ENCODE measurements around the gene EXD3.

EXD3 gene

GRCh38 chr9:137396227-137396626 is 26.7 kb downstream of the EXD3 start:
- ATAC-seq (ENCODE audit: low read depth) (no peak), DNase-seq (ENCODE audit: low spot score in 2 of 2) (no peak)
- H3K36me3 Mint-ChIP-seq, result peaks cover 10% of the 10 kb centered on the region
- H3K9me3 Mint-ChIP-seq, result peaks cover 2% of the 10 kb centered on the region
- no peak overlapping the region for H3K27ac Mint-ChIP-seq
- no peaks in the 10 kb centered on the region for H3K27me3 Mint-ChIP-seq
- H3K4me3 Mint-ChIP-seq, result no peak overlapping the region
- peaks cover 10% of the 10 kb centered on the region for H3K4me1 Mint-ChIP-seq

- Mint-ChIP-seq H3K4me1 (peaks cover 10% of the 10 kb centered on the region), H3K27ac (no peak overlapping the region), H3K36me3 (peaks cover 10% of the 10 kb centered on the region), H3K27me3 (no peaks in the 10 kb centered on the region), H3K4me3 (no peak overlapping the region), H3K9me3 (peaks cover 2% of the 10 kb centered on the region)
- DNase-seq (ENCODE audit: low spot score in 2 of 2) (no peak), ATAC-seq (ENCODE audit: low read depth) (no peak)
Observed at GRCh38 chr9:137395666-137396010, 27.3 kb downstream of the EXD3 start.

GRCh38 chr9:137394866-137395665 is 27.9 kb downstream of the EXD3 start:
- Mint-ChIP-seq H3K36me3 (peaks cover 9% of the 10 kb centered on the region), H3K4me3 (no peak overlapping the region), H3K27ac (no peak overlapping the region), H3K4me1 (peaks cover 6% of the 10 kb centered on the region), H3K9me3 (peaks cover 2% of the 10 kb centered on the region), H3K27me3 (no peaks in the 10 kb centered on the region)
- ATAC-seq (ENCODE audit: low read depth) (no peak), DNase-seq (ENCODE audit: low spot score in 2 of 2) (no peak)

DNA sequence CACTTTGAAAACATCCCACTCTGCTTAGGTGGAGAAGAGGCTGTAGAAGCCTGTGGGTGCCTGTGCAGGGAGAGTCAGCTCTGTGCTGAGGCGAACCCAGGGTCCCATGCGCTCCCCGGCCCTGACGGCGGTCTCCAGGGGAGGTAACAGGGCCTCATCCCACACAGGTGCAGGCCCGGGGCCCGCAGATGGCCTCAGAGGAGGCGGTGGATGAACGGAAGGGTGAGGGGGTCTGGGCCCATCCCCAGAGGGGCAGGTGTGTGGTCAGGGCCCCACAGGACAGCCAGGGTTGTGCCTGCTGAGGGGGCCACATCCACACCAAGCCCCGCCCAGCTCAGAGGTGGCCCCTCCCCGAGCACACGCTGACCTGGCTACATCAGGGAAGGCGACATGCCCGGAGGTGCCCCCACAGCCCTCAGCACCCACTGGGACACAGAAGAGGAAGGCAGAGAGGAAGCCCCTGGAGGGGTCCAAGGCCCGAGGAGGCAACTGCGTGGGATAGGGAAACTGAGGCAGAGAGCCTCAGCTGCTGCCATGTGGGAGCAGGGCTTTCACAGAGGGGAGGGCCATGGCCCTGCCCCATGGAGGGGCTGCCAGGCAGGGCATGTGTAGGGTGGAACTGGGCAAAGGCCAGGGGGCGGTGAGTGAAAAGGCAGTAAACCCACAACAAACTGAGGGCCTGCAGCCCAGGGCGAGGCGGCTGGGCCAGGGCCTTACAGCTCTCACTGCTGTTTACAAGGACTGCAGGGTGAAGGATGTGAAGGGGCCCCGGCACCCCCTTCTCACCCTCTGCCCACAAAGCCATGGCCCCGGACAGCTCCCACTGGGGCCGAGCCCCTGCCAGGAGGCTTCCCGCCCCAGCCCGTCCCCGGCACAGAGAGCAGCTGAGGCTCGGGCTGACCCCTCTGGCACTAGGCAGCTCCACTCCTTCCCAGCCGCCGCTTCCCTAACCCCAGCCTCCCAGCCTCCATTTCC is 29.5 kb downstream of the EXD3 start:
- no peak for ATAC-seq (ENCODE audit: low read depth)
- Mint-ChIP-seq H3K9me3 (peaks cover 2% of the 10 kb centered on the region), H3K27me3 (no peaks in the 10 kb centered on the region), H3K4me3 (no peak overlapping the region), H3K4me1 (no peaks in the 10 kb centered on the region), H3K36me3 (peaks cover 8% of the 10 kb centered on the region), H3K27ac (no peak overlapping the region)
- no peak for DNase-seq (ENCODE audit: low spot score in 2 of 2)

DNA sequence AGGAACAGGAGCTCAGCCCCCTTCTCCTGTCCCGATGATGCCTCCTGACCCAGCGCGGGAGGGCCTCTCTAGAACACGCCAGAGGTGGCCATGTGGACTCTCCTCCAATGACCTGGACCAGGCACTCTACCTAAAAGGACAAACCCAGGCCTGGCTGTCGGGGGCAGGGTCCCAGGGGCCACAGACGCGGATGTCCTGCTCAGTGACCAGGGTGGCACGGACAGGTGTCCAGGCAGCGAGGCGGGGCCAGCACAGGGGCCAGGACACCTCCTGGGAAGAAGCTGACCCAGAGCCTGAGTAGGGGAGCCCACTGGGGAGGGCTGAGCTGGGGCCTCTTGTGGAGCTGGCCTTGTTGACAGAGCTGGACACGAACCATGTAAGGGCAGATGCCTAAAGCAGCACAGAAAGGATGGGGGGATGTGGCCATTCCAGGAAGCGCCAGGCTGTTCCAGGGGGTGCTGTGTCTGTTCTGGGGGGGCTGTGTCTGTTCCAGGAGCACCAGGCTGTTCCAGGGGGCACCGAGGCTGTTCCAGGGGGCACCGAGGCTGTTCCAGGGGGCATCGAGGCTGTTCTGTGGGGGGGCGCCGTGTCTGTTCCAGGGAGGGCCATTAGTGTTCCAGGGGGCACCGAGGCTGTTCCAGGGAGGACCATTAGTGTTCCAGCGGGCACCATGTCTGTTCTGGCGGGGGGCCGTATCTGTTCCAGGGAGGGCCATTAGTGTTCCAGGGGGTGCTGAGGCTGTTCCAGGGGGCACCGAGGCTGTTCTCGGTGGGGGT is 30.5 kb downstream of the EXD3 start:
- no peaks in the 10 kb centered on the region for H3K27me3 Mint-ChIP-seq
- no peak overlapping the region for H3K27ac Mint-ChIP-seq
- DNase-seq (ENCODE audit: low spot score in 2 of 2) (no peak), ATAC-seq (ENCODE audit: low read depth) (no peak)
- H3K36me3 Mint-ChIP-seq, result peaks cover 6% of the 10 kb centered on the region
- peaks cover 2% of the 10 kb centered on the region for H3K9me3 Mint-ChIP-seq
- H3K4me1 Mint-ChIP-seq, result no peaks in the 10 kb centered on the region
- H3K4me3 Mint-ChIP-seq, result no peak overlapping the region

- DNase-seq (ENCODE audit: low spot score in 2 of 2), result no peak
- Mint-ChIP-seq H3K4me1 (no peaks in the 10 kb centered on the region), H3K36me3 (peaks cover 3% of the 10 kb centered on the region), H3K27me3 (no peaks in the 10 kb centered on the region), H3K4me3 (no peak overlapping the region), H3K9me3 (no peaks in the 10 kb centered on the region), H3K27ac (no peak overlapping the region)
- no peak for ATAC-seq (ENCODE audit: low read depth)
Observed at GRCh38 chr9:137391411-137391754, 31.6 kb downstream of the EXD3 start.

DNA sequence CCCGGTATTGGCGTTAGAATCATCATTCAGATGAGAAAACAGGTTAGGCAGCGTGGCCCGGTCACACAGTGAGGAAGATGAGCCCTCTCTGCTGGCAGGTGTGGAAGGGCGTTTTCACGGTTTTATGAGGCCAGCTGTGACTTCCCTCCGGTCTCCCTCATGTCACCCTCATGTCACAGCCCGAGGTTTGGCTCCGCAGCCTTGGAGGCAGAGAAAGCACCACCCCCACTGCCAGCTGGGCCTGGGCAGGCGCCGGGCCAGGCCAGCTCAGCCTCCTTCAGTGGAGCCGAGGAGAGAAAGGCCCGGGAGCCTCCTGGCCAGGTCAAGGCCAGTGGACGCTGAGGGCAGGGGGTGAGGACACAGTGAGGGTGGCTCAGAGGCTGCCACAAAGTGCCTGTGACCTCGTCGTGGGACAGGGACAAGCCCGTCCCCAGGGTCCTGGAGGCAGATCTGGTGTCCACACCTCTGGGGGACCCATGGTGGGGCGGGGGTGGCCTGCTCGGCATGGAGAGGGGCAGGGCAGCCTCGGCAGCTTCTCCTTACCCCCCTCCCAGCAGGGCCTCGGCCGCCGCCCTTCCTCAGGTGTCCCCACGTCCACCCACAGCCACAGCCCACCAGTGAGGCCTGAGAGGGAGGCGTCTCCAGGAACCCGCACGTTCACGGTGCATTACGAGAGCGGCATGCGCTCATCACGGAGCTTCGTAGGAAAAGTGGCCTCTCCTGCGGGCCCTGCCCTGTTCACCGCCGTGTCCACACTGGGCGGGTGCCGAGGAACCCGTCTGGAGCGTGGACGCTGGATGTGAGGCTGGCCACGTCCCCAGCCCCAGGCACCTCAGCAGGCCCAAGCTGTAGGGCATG is 32.2 kb downstream of the EXD3 start:
- Mint-ChIP-seq H3K9me3 (no peaks in the 10 kb centered on the region), H3K27ac (no peak overlapping the region), H3K4me1 (no peaks in the 10 kb centered on the region), H3K4me3 (no peak overlapping the region), H3K27me3 (no peaks in the 10 kb centered on the region), H3K36me3 (peaks cover 3% of the 10 kb centered on the region)
- DNase-seq (ENCODE audit: low spot score in 2 of 2) (no peak), ATAC-seq (ENCODE audit: low read depth) (peak; percentile 39)

DNA sequence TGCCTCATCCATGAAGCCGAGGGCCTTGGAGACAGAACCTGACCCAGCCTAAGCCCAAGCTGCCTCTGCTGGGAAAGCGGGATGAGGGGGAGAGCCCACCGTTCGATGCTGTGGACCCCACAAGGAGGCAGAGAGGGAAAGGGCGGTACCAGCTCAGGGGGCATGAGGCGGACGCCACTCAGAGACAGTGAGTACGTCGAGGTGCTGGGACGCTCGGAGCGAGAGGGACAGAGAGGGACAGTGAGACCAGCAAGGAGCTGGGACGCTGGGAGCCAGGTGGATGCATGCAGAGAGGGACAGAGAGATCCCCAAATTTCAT is 33.6 kb downstream of the EXD3 start:
- Mint-ChIP-seq H3K4me3 (no peak overlapping the region), H3K4me1 (no peaks in the 10 kb centered on the region), H3K36me3 (peaks cover 3% of the 10 kb centered on the region), H3K27me3 (no peaks in the 10 kb centered on the region), H3K9me3 (no peaks in the 10 kb centered on the region), H3K27ac (no peak overlapping the region)
- DNase-seq (ENCODE audit: low spot score in 2 of 2) (no peak), ATAC-seq (ENCODE audit: low read depth) (no peak)

DNA sequence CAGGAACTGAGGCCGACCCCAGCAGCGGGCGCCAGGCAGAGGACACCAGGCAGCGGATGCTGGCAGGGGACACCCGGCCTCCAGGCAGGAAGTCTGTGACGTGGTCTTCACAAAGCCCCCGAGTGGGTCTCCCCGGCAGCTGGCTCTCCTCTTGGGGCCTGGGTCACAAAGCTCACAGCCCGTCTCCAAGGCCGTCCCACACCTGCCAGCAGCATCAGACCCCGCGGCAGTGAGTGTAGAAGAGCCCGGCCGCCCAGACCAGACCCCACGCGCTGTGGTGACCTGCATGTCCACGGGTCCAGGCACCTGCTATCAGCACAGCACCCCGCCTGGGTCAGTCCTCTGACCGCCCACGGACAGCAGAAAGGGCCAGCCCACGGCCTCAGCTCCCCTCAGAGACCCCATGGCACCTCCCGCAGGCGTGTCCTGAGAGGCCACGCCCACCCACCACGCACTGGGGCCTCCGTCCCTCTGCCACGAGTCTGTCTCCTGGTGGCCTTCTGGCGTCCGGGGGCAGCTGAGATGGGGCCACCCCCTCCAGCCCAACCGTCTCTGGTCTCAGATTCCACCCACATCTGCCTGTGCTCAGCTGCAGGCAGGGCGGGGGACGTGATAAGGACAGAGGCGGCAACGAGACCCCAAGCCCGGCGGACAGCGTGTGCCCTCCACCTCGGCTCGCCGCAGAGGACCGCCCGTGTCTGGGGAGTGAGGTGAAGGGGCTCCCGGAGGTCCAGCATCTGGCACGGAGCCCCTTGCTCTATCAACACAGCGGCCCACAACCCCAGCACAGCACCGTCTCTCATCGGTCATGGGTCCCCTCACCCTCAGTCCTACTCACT is 34.2 kb downstream of the EXD3 start:
- no peaks in the 10 kb centered on the region for H3K27me3 Mint-ChIP-seq
- H3K9me3 Mint-ChIP-seq, result no peaks in the 10 kb centered on the region
- ATAC-seq (ENCODE audit: low read depth), result no peak
- H3K27ac Mint-ChIP-seq, result no peak overlapping the region
- H3K4me1 Mint-ChIP-seq, result no peaks in the 10 kb centered on the region
- peaks cover 3% of the 10 kb centered on the region for H3K36me3 Mint-ChIP-seq
- no peak for DNase-seq (ENCODE audit: low spot score in 2 of 2)
- no peak overlapping the region for H3K4me3 Mint-ChIP-seq

DNA sequence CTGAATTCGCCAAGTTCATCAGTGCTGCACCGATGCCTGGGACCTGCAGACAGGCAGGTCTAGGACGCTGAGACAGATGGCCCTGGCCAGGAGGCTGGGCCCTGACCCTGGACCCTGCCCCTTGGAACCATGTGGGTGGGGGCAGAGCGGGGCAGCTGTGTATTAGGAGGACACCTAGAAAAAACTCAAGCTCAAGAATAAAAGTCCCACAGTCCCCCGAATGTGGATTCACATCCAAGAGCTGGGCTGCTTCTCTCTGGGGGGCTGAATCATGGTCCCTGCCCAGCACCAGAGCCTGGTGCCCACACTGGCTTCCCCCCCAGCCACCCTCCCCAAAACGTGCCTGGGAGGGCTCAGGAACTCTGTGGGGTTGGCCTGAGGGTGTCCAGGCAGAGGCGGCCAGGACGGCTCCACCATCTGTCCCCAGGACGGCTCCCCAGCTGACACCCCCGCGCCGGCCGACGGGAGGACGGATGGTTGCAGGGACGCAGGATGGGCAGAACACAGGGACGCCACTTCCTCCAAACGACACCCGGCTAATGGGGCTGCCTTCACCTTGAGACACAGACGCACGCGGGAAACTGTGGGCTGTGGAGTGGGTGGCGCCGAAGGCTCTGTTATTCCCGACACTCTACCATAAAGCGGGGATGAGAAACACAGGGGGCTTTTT is 34.9 kb downstream of the EXD3 start:
- H3K27me3 Mint-ChIP-seq, result no peaks in the 10 kb centered on the region
- peaks cover 3% of the 10 kb centered on the region for H3K36me3 Mint-ChIP-seq
- no peak overlapping the region for H3K4me3 Mint-ChIP-seq
- no peaks in the 10 kb centered on the region for H3K4me1 Mint-ChIP-seq
- DNase-seq (ENCODE audit: low spot score in 2 of 2) (no peak), ATAC-seq (ENCODE audit: low read depth) (no peak)
- no peak overlapping the region for H3K27ac Mint-ChIP-seq
- H3K9me3 Mint-ChIP-seq, result no peaks in the 10 kb centered on the region

DNA sequence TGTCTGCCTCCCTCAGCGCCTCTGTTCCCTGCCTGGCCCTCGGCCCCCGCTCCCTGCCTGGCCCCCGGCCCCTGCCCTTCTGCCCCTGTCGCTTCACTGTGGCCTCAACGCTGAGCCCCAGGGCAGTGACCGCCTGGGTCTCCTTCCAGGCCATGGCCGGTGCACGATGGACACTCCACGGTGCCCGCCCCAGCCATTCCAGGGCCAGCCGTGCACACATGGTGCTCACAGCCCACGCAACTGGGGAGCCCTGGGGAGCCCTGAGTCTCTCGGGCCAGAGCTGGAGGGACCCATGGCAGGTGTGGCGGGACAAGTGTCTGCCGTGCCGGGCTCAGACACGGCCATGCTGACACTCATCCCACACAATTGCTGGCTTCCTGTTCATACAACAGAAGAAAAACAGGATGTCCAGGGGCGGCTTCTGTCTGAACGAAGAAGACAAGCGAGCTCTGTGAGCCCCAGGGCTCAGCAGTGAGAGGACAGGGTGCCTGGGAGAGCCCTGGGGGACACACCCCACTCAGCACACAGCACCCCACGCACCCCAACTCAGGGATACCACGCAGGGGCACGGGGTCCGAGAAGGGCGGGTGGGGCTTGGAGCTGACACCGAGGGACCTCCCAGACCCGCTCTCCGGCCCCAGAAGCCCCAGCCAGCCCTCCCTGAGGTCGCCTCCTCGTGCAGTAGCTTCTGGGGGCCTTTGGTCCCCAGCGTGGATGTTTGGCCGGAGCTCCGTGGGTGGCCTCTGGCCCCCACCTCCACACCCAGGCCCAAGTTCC is 35.7 kb downstream of the EXD3 start:
- Mint-ChIP-seq H3K36me3 (peaks cover 2% of the 10 kb centered on the region), H3K4me3 (no peak overlapping the region), H3K4me1 (no peaks in the 10 kb centered on the region), H3K27ac (no peak overlapping the region), H3K9me3 (no peaks in the 10 kb centered on the region), H3K27me3 (no peaks in the 10 kb centered on the region)
- no peak for DNase-seq (ENCODE audit: low spot score in 2 of 2)
- ATAC-seq (ENCODE audit: low read depth), result no peak

Measured in memory B cell (primary cell).